Measurements from ENCODE around the gene PDE6H.

- TF ChIP-seq POU5F1 (IDR thresholded peaks at IDR 0.05; ENCODE audit: low read depth, low read length) = no peak
- no peak for TF ChIP-seq CTCF (IDR thresholded peaks at IDR 0.05; ENCODE audit: control extremely low read depth in 1 of 3, insufficient read depth in 1 of 3, low read depth in 1 of 3, low read length in 3 of 3)
- TF ChIP-seq YY1 (IDR thresholded peaks at IDR 0.05; ENCODE audit: low read depth, low read length) = no peak
- no peak for TF ChIP-seq RXRA (IDR thresholded peaks at IDR 0.05; ENCODE audit: insufficient read depth, low read depth, low read length)
- TF ChIP-seq EP300 (IDR thresholded peaks at IDR 0.05; ENCODE audit: borderline replicate concordance in 1 of 2, low read depth in 2 of 2, low read length in 2 of 2) = no peak
- no peak for TF ChIP-seq POLR2AphosphoS5 (IDR thresholded peaks at IDR 0.05; ENCODE audit: low read depth, low read length)
- TF ChIP-seq GABPA (IDR thresholded peaks at IDR 0.05; ENCODE audit: borderline replicate concordance, insufficient read depth, low read length) = no peak
These were observed 15.9 kb upstream of the PDE6H start for GRCh38 chr12:14956905-14957304.

Data from H1 (cell line).